Transverse colon (tissue), 4 donors: ENCODE measurements around the gene SYS1. TPM values are rescaled to one million over a fixed set of nuclear protein-coding genes. Genes with fewer than 3 reads are reported as not detected.

Experiments
- DNase-seq: peaks from one replicate; pipeline ENCODE4 v3.0.0-alpha.2; 2019
- H3K27ac ChIP-seq, 4 donors: fragments of 200-600 bp; sonication (generic); 2 replicates each; pipeline ENCODE4 v1.5.1; 2016 to 2018; ENCODE audit warnings: inconsistent platforms in 4 of 4
- H3K27me3 ChIP-seq: fragments of 200-600 bp; sonication (generic); 2 replicates; pipeline ENCODE4 v1.5.1; 2017; ENCODE audit warnings: inconsistent platforms
- H3K36me3 ChIP-seq, 4 donors: fragments of 200-600 bp; sonication (generic); 2 replicates each; pipeline ENCODE4 v1.5.1; 2017 to 2019; ENCODE audit warnings: inconsistent platforms in 4 of 4
- H3K4me1 ChIP-seq, 4 donors: fragments of 200-600 bp; sonication (generic); 2 replicates each; pipeline ENCODE4 v1.5.1; 2017 to 2020; ENCODE audit warnings: inconsistent platforms in 4 of 4
- H3K4me3 ChIP-seq, 4 donors: fragments of 200-600 bp; sonication (generic); 1 replicate in 1 of 4; 2 replicates in 3 of 4; pipeline versions ENCODE4 v1.5.1 to v1.6.1; 2017 to 2019; ENCODE audit warnings: inconsistent platforms in 4 of 4
- H3K9me3 ChIP-seq, 2 donors: fragments of 200-600 bp; sonication (generic); 2 replicates each; pipeline ENCODE4 v1.5.1; 2017 to 2019; ENCODE audit warnings: inconsistent platforms in 2 of 2
- CTCF ChIP-seq, 5 experiments: fragments of 200-600 bp in 3 of 5; fragments of 450-650 bp in 2 of 5; sonication (generic) in 3 of 5; IDR thresholded peaks; 1 replicate in 2 of 5; 2 replicates in 3 of 5; pipeline ENCODE4 v1.5.1; 2016 to 2017; ENCODE audit warnings: antibody characterized with exemption in 5 of 5, inconsistent platforms in 3 of 5, mild to moderate bottlenecking in 2 of 5, moderate library complexity in 1 of 5
- EP300 ChIP-seq: sonication (generic); formaldehyde crosslinking; IDR thresholded peaks from one replicate; pipeline ENCODE4 v1.6.1; 2017; ENCODE audit warnings: antibody characterized with exemption, low read depth
- POLR2A ChIP-seq: fragments of 450-650 bp; IDR thresholded peaks from one replicate; pipeline ENCODE4 v1.6.1; 2016; ENCODE audit warnings: antibody characterized with exemption, mild to moderate bottlenecking, moderate library complexity
- POLR2AphosphoS5 ChIP-seq, 3 donors: sonication (generic); formaldehyde crosslinking; IDR thresholded peaks; one replicate each; pipeline ENCODE4 v1.6.1; 2016; ENCODE audit warnings: antibody characterized with exemption in 3 of 3
- WGBS, 2 donors: methylation state at CpG; one replicate each; pipeline ENCODE4 v1.1.5; 2018; ENCODE audit warnings: low coverage in 1 of 2; 5-methylcytosine and 5-hydroxymethylcytosine counted together
- in situ Hi-C, 4 donors: fragments of 200-750 bp; cut with MboI; loops; one replicate each; pipeline versions ENCODE4 v1.15.0 to v1.15.1; 2017; ENCODE audit warnings: low sequenced_read_pairs in 3 of 4, low pct_ligation_motif_present in 1 of 4, low pct_unique_long_range_greater_than_20kb in 1 of 4
- intact Hi-C: fragments of 100-400 bp; cut with DNase I; formaldehyde crosslinking; loops from one replicate; pipeline ENCODE4 v1.15.1; 2023; ENCODE audit warnings: low total_unique reads
- total RNA-seq, 4 donors: library from RNA; depleted of rRNA; stranded (reverse); fragments of >200 nt; gene quantifications; one replicate each; pipeline ENCODE4 v1.1.0, GENCODE V29; 2016

SYS1 gene
- total RNA-seq, 4 donors from 2014 or later, result 5.6 to 64.7 (median 38.4) TPM

- Histone ChIP-seq H3K27me3 (no peaks in the 10 kb centered on the region), H3K27ac (peak overlapping the region; percentile 68 to 94 (median 80)), H3K36me3 (no peaks in the 10 kb centered on the region), H3K4me1 (peaks cover 28 to 54% (median 32%) of the 10 kb centered on the region in 4 donors), H3K4me3 (no peak overlapping the region), H3K9me3 (no peaks in the 10 kb centered on the region)
- in situ Hi-C loops (no loop called here), intact Hi-C loops (no loop called here)
- DNase-seq, result no peak
- no peak for TF ChIP-seq CTCF (IDR thresholded peaks at IDR 0.05)
- peak in 2 of 3 donors; percentile 22 to 49 for TF ChIP-seq POLR2AphosphoS5 (IDR thresholded peaks at IDR 0.05)
- 74 to 77% methylated on average over 4 to 5 of the region's 5 CpGs for WGBS, 2 donors
These were observed 7.5 kb upstream of the SYS1 start for GRCh38 chr20:45355209-45356084.

- 47 to 53% methylated on average over 4 to 10 of the region's 10 CpGs for WGBS, 2 donors
- in situ Hi-C loops (no loop called here), intact Hi-C loops (no loop called here)
- DNase-seq, result peak; percentile 73
- peak; percentile 77 to 81 (median 79) for TF ChIP-seq POLR2AphosphoS5 (IDR thresholded peaks at IDR 0.05)
- TF ChIP-seq CTCF (IDR thresholded peaks at IDR 0.05), result no peak
- TF ChIP-seq POLR2A, result peak; percentile 38
- no peak for TF ChIP-seq EP300
- Histone ChIP-seq H3K27me3 (no peaks in the 10 kb centered on the region), H3K4me3 (no peak overlapping the region), H3K36me3 (no peaks in the 10 kb centered on the region), H3K4me1 (peaks cover 33 to 74% (median 36%) of the 10 kb centered on the region in 4 donors), H3K9me3 (no peaks in the 10 kb centered on the region), H3K27ac (peak overlapping the region; percentile 83 to 97 (median 95))
These were observed 4.5 kb upstream of the SYS1 start for GRCh38 chr20:45358282-45359068.

GRCh38 chr20:45359069-45359405, 3.9 kb upstream of the SYS1 start:
- 88% methylated on average over 7 of the region's 7 CpGs; no CpG with 5 or more reads in 1 of the 2 donors for WGBS, 2 donors
- no peak for DNase-seq
- intact Hi-C loops, result no loop called here

More at GRCh38 chr20:45359069-45359405, 3.9 kb upstream of the SYS1 start:
- TF ChIP-seq EP300, result peak; percentile 75
- no peak for TF ChIP-seq POLR2A
- TF ChIP-seq POLR2AphosphoS5 (IDR thresholded peaks at IDR 0.05), result peak in 1 of 3 donors; percentile 51
- TF ChIP-seq CTCF (IDR thresholded peaks at IDR 0.05), result no peak
- in situ Hi-C loops, result no loop called here
- Histone ChIP-seq H3K36me3 (no peaks in the 10 kb centered on the region), H3K9me3 (no peaks in the 10 kb centered on the region), H3K27ac (peak overlapping the region; percentile 83 to 97 (median 95)), H3K4me3 (no peak overlapping the region), H3K27me3 (no peaks in the 10 kb centered on the region), H3K4me1 (peaks cover 38 to 79% (median 41%) of the 10 kb centered on the region in 4 donors)
